H1 (cell line): ENCODE data around the gene TWF2. TPM values are rescaled to one million over a fixed set of nuclear protein-coding genes. Genes with fewer than 3 reads are reported as not detected.

Experiments used
- CTCF ChIA-PET: fragments of 300-600 bp; sonication (Branson Sonifier 250); formaldehyde crosslinking; loops from one replicate; lab custom pipeline; 2021; ENCODE audit not compliant: partially characterized antibody; lab: Charles Lee
- POLR2A ChIA-PET: fragments of 300-600 bp; sonication (Branson Sonifier 250); formaldehyde crosslinking; loops from one replicate; lab custom pipeline; 2021; ENCODE audit warnings: inconsistent platforms; ENCODE audit not compliant: partially characterized antibody; lab: Charles Lee
- DNase-seq, 2 experiments: peaks; one replicate each; pipeline versions ENCODE4 v3.0.0 to v3.0.0-alpha.2; 2010 to 2022; ENCODE audit warnings: low spot score in 2 of 2, low read depth in 1 of 2, mixed read lengths in 1 of 2
- FAIRE-seq: peaks from 2 replicates; lab custom pipeline; 2011; peaks lifted over from hg19 to GRCh38; lab: Jason Lieb, UNC
- H2AFZ ChIP-seq: 2 replicates; pipeline ENCODE4 v1.8.1; 2012; ENCODE audit warnings: low read length, inconsistent platforms
- H2AK5ac ChIP-seq: 2 replicates; pipeline ENCODE4 v1.6.1; 2013; ENCODE audit warnings: low read depth, low read length
- H2BK120ac ChIP-seq: replicated peaks from 2 replicates; pipeline ENCODE3; 2013; ENCODE audit warnings: low read depth, low read length, inconsistent platforms
- H2BK12ac ChIP-seq: 2 replicates; pipeline ENCODE4 v1.6.1; 2013; ENCODE audit warnings: low read depth, low read length
- H2BK15ac ChIP-seq: 2 replicates; pipeline ENCODE4 v1.6.1; 2013; ENCODE audit warnings: low read length
- H2BK20ac ChIP-seq: 2 replicates; pipeline ENCODE4 v1.6.1; 2013; ENCODE audit warnings: low read length
- H2BK5ac ChIP-seq: 2 replicates; pipeline ENCODE4 v1.6.1; 2013; ENCODE audit warnings: low read depth, low read length
- H3K14ac ChIP-seq: 2 replicates; pipeline ENCODE4 v1.6.1; 2013; ENCODE audit warnings: inconsistent platforms; ENCODE audit not compliant: insufficient read length
- H3K18ac ChIP-seq: 2 replicates; pipeline ENCODE4 v1.6.1; 2013; ENCODE audit warnings: low read length; ENCODE audit errors: extremely low read depth
- H3K23ac ChIP-seq: 2 replicates; pipeline ENCODE4 v1.6.1; 2013; ENCODE audit warnings: inconsistent platforms; ENCODE audit not compliant: insufficient read length
- H3K23me2 ChIP-seq: 2 replicates; pipeline ENCODE4 v1.6.1; 2013; ENCODE audit warnings: low read depth, low read length
- H3K27ac ChIP-seq: 2 replicates; pipeline ENCODE4 v1.6.1; 2011; ENCODE audit warnings: low read depth, low read length, inconsistent platforms
- H3K27me3 ChIP-seq, 4 experiments: replicated peaks in 1 of 4; 1 replicate in 1 of 4; 2 replicates in 3 of 4; pipeline versions ENCODE4 v1.6.1 to v1.8.1; 2011 to 2013; ENCODE audit warnings: low read length in 3 of 4, mild to moderate bottlenecking in 3 of 4, inconsistent platforms in 2 of 4, mixed read lengths in 2 of 4, moderate library complexity in 1 of 4; ENCODE audit not compliant: control insufficient read depth in 3 of 4, insufficient read depth in 3 of 4; ENCODE audit errors: extremely low read depth in 1 of 4
- H3K36me3 ChIP-seq, 4 experiments: 2 replicates each; pipeline versions ENCODE4 v1.6.1 to v1.8.1; 2011 to 2013; ENCODE audit warnings: mild to moderate bottlenecking in 4 of 4, low read length in 3 of 4, moderate library complexity in 2 of 4, control low read depth in 1 of 4, inconsistent platforms in 1 of 4; ENCODE audit not compliant: insufficient read depth in 4 of 4, control insufficient read depth in 2 of 4
- H3K4ac ChIP-seq: replicated peaks from 2 replicates; pipeline ENCODE3; 2013; ENCODE audit warnings: low read length, low read depth, mixed read lengths, inconsistent platforms; ENCODE audit not compliant: insufficient read length
- H3K4me1 ChIP-seq, 4 experiments: replicated peaks in 1 of 4; 1 replicate in 1 of 4; 2 replicates in 3 of 4; pipeline versions ENCODE4 v1.6.1 to v1.8.1; 2011 to 2013; ENCODE audit warnings: low read length in 3 of 4, inconsistent platforms in 2 of 4, mixed read lengths in 1 of 4; ENCODE audit not compliant: insufficient read depth in 4 of 4, control insufficient read depth in 3 of 4
- H3K4me2 ChIP-seq, 2 experiments: 2 replicates each; pipeline versions ENCODE4 v1.6.1 to v1.8.1; 2011 to 2013; ENCODE audit warnings: low read depth in 2 of 2, low read length in 2 of 2, control low read depth in 1 of 2, inconsistent platforms in 1 of 2, mild to moderate bottlenecking in 1 of 2; ENCODE audit not compliant: insufficient read depth in 1 of 2
- H3K4me3 ChIP-seq, 4 experiments: fragments of 200-600, 300-600 bp in 1 of 4; sonication (generic), shearing (Covaris generic), sonication (Bioruptor Twin) in 1 of 4; 2 replicates each; pipeline versions ENCODE4 v1.5.1 to v1.8.1; 2011 to 2016; ENCODE audit warnings: low read length in 4 of 4, low read depth in 3 of 4, control low read depth in 2 of 4, inconsistent platforms in 2 of 4, mild to moderate bottlenecking in 2 of 4, mixed read lengths in 1 of 4, moderate library complexity in 1 of 4; ENCODE audit not compliant: insufficient read depth in 2 of 4; ENCODE audit errors: extremely low read depth in 1 of 4
- H3K56ac ChIP-seq: replicated peaks from 2 replicates; pipeline ENCODE3; 2013; ENCODE audit warnings: low read depth, mild to moderate bottlenecking, mixed read lengths, low read length, inconsistent platforms; ENCODE audit not compliant: insufficient read length
- H3K79me1 ChIP-seq: 2 replicates; pipeline ENCODE4 v1.6.1; 2013; ENCODE audit warnings: low read depth, low read length, control low read depth
- H3K79me2 ChIP-seq, 2 experiments: 2 replicates each; pipeline versions ENCODE4 v1.6.1 to v1.8.1; 2012 to 2013; ENCODE audit warnings: low read length in 2 of 2, mild to moderate bottlenecking in 2 of 2, inconsistent platforms in 1 of 2; ENCODE audit not compliant: insufficient read depth in 2 of 2, control insufficient read depth in 1 of 2
- H3K9ac ChIP-seq, 4 experiments: replicated peaks in 1 of 4; 1 replicate in 1 of 4; 2 replicates in 3 of 4; pipeline versions ENCODE4 v1.6.1 to v1.8.1; 2011 to 2013; ENCODE audit warnings: low read depth in 3 of 4, low read length in 3 of 4, control low read depth in 2 of 4, mild to moderate bottlenecking in 2 of 4, moderate library complexity in 2 of 4, inconsistent platforms in 1 of 4; ENCODE audit errors: extremely low read depth in 1 of 4
- H3K9me3 ChIP-seq, 2 experiments: 2 replicates each; pipeline versions ENCODE4 v1.6.1 to v1.8.1; 2012 to 2013; ENCODE audit warnings: mild to moderate bottlenecking in 2 of 2, moderate library complexity in 2 of 2, control low read depth in 1 of 2, inconsistent platforms in 1 of 2, low read depth in 1 of 2, low read length in 1 of 2, mixed read lengths in 1 of 2; ENCODE audit not compliant: insufficient read depth in 2 of 2
- H4K20me1 ChIP-seq, 2 experiments: replicated peaks in 1 of 2; 2 replicates each; pipeline versions ENCODE3 to v1.8.1; 2011 to 2013; ENCODE audit warnings: inconsistent platforms in 2 of 2, low read length in 2 of 2, mild to moderate bottlenecking in 1 of 2; ENCODE audit not compliant: insufficient read depth in 2 of 2, control insufficient read depth in 1 of 2
- H4K5ac ChIP-seq: 2 replicates; pipeline ENCODE4 v1.6.1; 2013; ENCODE audit warnings: low read length, low read depth, mixed read lengths, inconsistent platforms; ENCODE audit not compliant: insufficient read length
- H4K8ac ChIP-seq: 2 replicates; pipeline ENCODE4 v1.8.0; 2013; ENCODE audit warnings: mild to moderate bottlenecking, moderate library complexity, low read length, inconsistent platforms; ENCODE audit not compliant: insufficient read depth; ENCODE audit errors: extremely low read depth
- H4K91ac ChIP-seq: replicated peaks from 2 replicates; pipeline ENCODE3; 2013; ENCODE audit warnings: low read length, mixed read lengths, inconsistent platforms; ENCODE audit not compliant: insufficient read length
- CHD1 ChIP-seq: IDR thresholded peaks from 2 replicates; pipeline ENCODE4 v1.6.1; 2012; ENCODE audit warnings: low read depth, low read length, improper control_type of control experiment
- NANOG ChIP-seq: IDR thresholded peaks from 2 replicates; pipeline ENCODE4 v1.6.1; 2011; ENCODE audit warnings: low read length, low read depth, mild to moderate bottlenecking, inconsistent platforms; ENCODE audit not compliant: insufficient read depth, poor library complexity, severe bottlenecking
- POLR2AphosphoS5 ChIP-seq: IDR thresholded peaks from 2 replicates; pipeline ENCODE4 v1.6.1; 2011; ENCODE audit warnings: low read depth, low read length
- POU5F1 ChIP-seq: IDR thresholded peaks from 2 replicates; pipeline ENCODE4 v1.6.1; 2011; ENCODE audit warnings: low read depth, mild to moderate bottlenecking, low read length, moderate library complexity
- SAP30 ChIP-seq: fragments of 300-600 bp; sonication (generic); IDR thresholded peaks from 2 replicates; pipeline ENCODE4 v1.7.1; 2012; ENCODE audit warnings: low read length, moderate library complexity, mild to moderate bottlenecking, inconsistent platforms; ENCODE audit not compliant: insufficient read depth, insufficient replicate concordance
- SUZ12 ChIP-seq: fragments of 200-600 bp; sonication (generic); IDR thresholded peaks from 2 replicates; pipeline ENCODE4 v1.6.1; 2012; ENCODE audit warnings: mild to moderate bottlenecking, inconsistent platforms, low read length, moderate library complexity, mixed read lengths
- TBP ChIP-seq: IDR thresholded peaks from 2 replicates; pipeline ENCODE4 v1.6.1; 2011; ENCODE audit warnings: low read depth, low read length, improper control_type of control experiment
- YY1 ChIP-seq: IDR thresholded peaks from 2 replicates; pipeline ENCODE4 v1.6.1; 2011; ENCODE audit warnings: low read depth, mild to moderate bottlenecking, low read length
- WGBS, 2 experiments: shearing (Covaris generic) in 1 of 2; methylation state at CpG; one replicate each; pipeline versions ENCODE4 v1.1.6 to v1.1.7; 2013 to 2015; ENCODE audit warnings: low lambda C conversion rate in 2 of 2, mixed read lengths in 2 of 2, inconsistent platforms in 1 of 2, low coverage in 1 of 2, missing lambda C conversion rate in 1 of 2; ENCODE audit not compliant: insufficient replicate concordance in 2 of 2, insufficient coverage in 1 of 2, insufficient read length in 1 of 2; ENCODE audit errors: extremely low coverage in 1 of 2, missing lambda C conversion rate in 1 of 2; 5-methylcytosine and 5-hydroxymethylcytosine counted together
- polyA plus RNA-seq, 7 experiments: library from polyadenylated mRNA; depleted of rRNA in 3 of 7; stranded (reverse) in 5 of 7; unstranded in 2 of 7; fragments of >200 nt in 5 of 7; fragments of 200-250 nt in 2 of 7; gene quantifications; 1 replicate in 5 of 7; 2 replicates in 1 of 7; 4 replicates in 1 of 7; pipeline versions ENCODE4 v1.2.1 to v1.2.3, GENCODE V29; 2011 to 2013; ENCODE audit warnings: missing spikeins in 2 of 7, mixed read lengths in 2 of 7
- total RNA-seq: library from RNA; stranded (reverse); fragmentation: NEBNext Ultra II Directional; extraction: Animal tissue kit (Norgen Biotek cat#: 25700); gene quantifications from 2 replicates; pipeline ENCODE4 v1.2.1, GENCODE V29; 2021

TWF2 gene
- total and polyA plus RNA-seq, 2 of the 8 experiments (the other 6 are each of a cell fraction or from before 2014, with no cell fraction given), result 65.2 to 90.4 TPM

- H3K27ac ChIP-seq, result no peak overlapping the region
- peaks cover 5 to 17% (median 11%) of the 10 kb centered on the region in 4 experiments; a peak in 5 of 8 replicates for H3K36me3 ChIP-seq
- H3K4me3 ChIP-seq, result no peak overlapping the region
- H2BK15ac ChIP-seq, result no peak overlapping the region
- H3K79me1 ChIP-seq, result peaks cover 9% of the 10 kb centered on the region
- no peak overlapping the region for H2BK20ac ChIP-seq
- no peaks in the 10 kb centered on the region; the same call in 1 of the 2 replicates for H3K23me2 ChIP-seq
- no peak overlapping the region for H2AFZ ChIP-seq
- H3K4me2 ChIP-seq, result no peak overlapping the region
- H4K20me1 ChIP-seq, result peaks cover 10 to 13% of the 10 kb centered on the region in 2 experiments
- no peak overlapping the region for H2AK5ac ChIP-seq
- no peaks in the 10 kb centered on the region for H3K27me3 ChIP-seq
- no peak overlapping the region for H3K18ac ChIP-seq
- WGBS, 2 experiments, result 93% methylated on average over 5 of the region's 5 CpGs; no CpG with 5 or more reads in 1 of the 2 experiments
- H3K79me2 ChIP-seq, result peaks cover 0 to 8% of the 10 kb centered on the region in 2 experiments; a peak in 1 of 4 replicates
- no peak for FAIRE-seq
- H3K14ac ChIP-seq, result no peak overlapping the region
- no peak overlapping the region; the same call in 1 of the 2 replicates for H2BK5ac ChIP-seq
- 0 out of 2 replicates have a peak overlapping the region, but pooled peaks have one; percentile 39 for H2BK12ac ChIP-seq
- peaks cover 0 to 25% (median 18%) of the 10 kb centered on the region in 4 experiments; a peak in 6 of 7 replicates for H3K4me1 ChIP-seq
- H3K4ac ChIP-seq, result no peak overlapping the region
- no peak overlapping the region for H4K91ac ChIP-seq
- ChIA-PET CTCF (interaction anchor here (0.7 to 14.4 kb wide), 22 partner anchors 15 to 1570 kb away, joined by 3 to 336 read pairs (median 9); partner anchors contain the start of genes PPM1M, TLR9 and WDR82), POLR2A (interaction anchor here (1.8 to 3.7 kb wide), 5 partner anchors 13 to 238 kb away, joined by 7 to 13 read pairs (median 7); partner anchors contain the start of genes PPM1M, RPL29 and WDR82)
- H3K56ac ChIP-seq, result no peak overlapping the region
- no peaks in the 10 kb centered on the region for H3K9me3 ChIP-seq
- TF ChIP-seq POLR2AphosphoS5 (no peak), POU5F1 (no peak), SAP30 (no peak), SUZ12 (no peak), NANOG (no peak), TBP (no peak), CHD1 (no peak), YY1 (no peak)
- no peak overlapping the region for H4K5ac ChIP-seq
- DNase-seq, result no peak
- H3K23ac ChIP-seq, result no peak overlapping the region
- no peak overlapping the region for H4K8ac ChIP-seq
- H3K9ac ChIP-seq, result no peak overlapping the region
- H2BK120ac ChIP-seq, result no peak overlapping the region
These were observed 5.8 kb downstream of the TWF2 start for GRCh38 chr3:52233108-52233591.
